Inferior parietal cortex (tissue), 1 donor: ENCODE measurements around the gene GIMAP8.
"Not testable (repeated sequence)": the region's sequence is repeated elsewhere in the genome, so short reads cannot be mapped to it uniquely, and the experiment has no call there.

ENCODE experiments used
- DNase-seq: peaks from one replicate; pipeline ENCODE4 v3.0.0-alpha.2; 2016; ENCODE audit errors: extremely low spot score

Gene GIMAP8

GRCh38 chr7:150514748-150515222 is 64.4 kb downstream of the GIMAP8 start, which contains the start of gene GIMAP7:
Gene GIMAP7, plus strand, starts transcription at chr7:150514872. Its CDS starts 5,103 bp downstream, at chr7:150519975.
- DNase-seq = no peak

GRCh38 chr7:150515248-150516147 is 65.1 kb downstream of the GIMAP8 start:
- no peak for DNase-seq

- DNase-seq = no peak
Observed at GRCh38 chr7:150516956-150517745, 66.7 kb downstream of the GIMAP8 start.

- DNase-seq = no peak
Observed at GRCh38 chr7:150519310-150519709, 68.9 kb downstream of the GIMAP8 start.

- DNase-seq = no peak
Observed at GRCh38 chr7:150520145-150520544, 69.7 kb downstream of the GIMAP8 start.

- DNase-seq = not testable (repeated sequence)
Observed at GRCh38 chr7:150522931-150523330, 72.5 kb downstream of the GIMAP8 start.

- no peak for DNase-seq
Observed at GRCh38 chr7:150524018-150524417, 73.6 kb downstream of the GIMAP8 start.
